IPS-15b (cell line): ENCODE results near the gene WRAP73.

ENCODE experiments used
- H3K27me3 ChIP-seq: one replicate; pipeline ENCODE4 v1.6.1; 2013; ENCODE audit warnings: low read length; ENCODE audit not compliant: control insufficient read depth, insufficient read depth
- H3K36me3 ChIP-seq: one replicate; pipeline ENCODE4 v1.6.1; 2013; ENCODE audit warnings: low read length; ENCODE audit not compliant: control insufficient read depth, insufficient read depth
- H3K4me1 ChIP-seq: one replicate; pipeline ENCODE4 v1.6.1; 2013; ENCODE audit warnings: mild to moderate bottlenecking, low read length; ENCODE audit not compliant: control insufficient read depth, insufficient read depth
- H3K4me3 ChIP-seq: one replicate; pipeline ENCODE4 v1.5.1; 2013; ENCODE audit warnings: low read depth, low read length
- H3K9ac ChIP-seq: one replicate; pipeline ENCODE4 v1.6.1; 2013; ENCODE audit warnings: low read depth, mild to moderate bottlenecking, low read length
- H3K9me3 ChIP-seq: one replicate; pipeline ENCODE4 v1.6.1; 2013; ENCODE audit warnings: mild to moderate bottlenecking, low read length; ENCODE audit not compliant: control insufficient read depth, insufficient read depth

Gene WRAP73

DNA sequence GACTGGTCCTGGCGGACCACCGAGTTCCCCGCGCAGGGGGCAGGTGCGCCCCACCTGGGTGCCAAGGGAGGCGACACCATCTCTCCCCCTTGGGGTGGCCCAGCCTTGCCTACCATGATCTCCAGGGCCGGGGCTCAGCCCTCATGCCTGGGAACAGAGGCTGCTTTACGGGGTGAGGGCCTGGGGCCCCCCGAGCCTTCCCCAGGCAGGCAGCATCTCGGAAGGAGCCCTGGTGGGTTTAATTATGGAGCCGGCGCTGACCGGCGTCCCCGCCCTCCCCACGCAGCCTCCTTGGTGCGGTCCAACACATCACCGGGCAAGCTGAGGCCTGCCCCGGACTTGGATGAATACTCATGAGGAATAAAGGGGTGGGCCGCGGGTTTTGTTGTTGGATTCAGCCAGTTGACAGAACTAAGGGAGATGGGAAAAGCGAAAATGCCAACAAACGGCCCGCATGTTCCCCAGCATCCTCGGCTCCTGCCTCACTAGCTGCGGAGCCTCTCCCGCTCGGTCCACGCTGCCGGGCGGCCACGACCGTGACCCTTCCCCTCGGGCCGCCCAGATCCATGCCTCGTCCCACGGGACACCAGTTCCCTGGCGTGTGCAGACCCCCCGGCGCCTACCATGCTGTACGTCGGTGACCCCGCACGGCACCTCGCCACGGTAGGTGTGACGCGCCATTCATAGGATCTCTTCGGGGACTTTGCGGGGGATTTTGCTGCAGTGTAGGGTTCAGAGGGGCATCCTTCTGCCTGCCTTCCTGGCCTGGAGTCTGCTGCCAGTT, 40.6 kb upstream of the WRAP73 start:
- no peaks in the 10 kb centered on the region for H3K27me3 ChIP-seq
- no peaks in the 10 kb centered on the region for H3K36me3 ChIP-seq
- H3K4me1 ChIP-seq, result no peaks in the 10 kb centered on the region
- peak overlapping the region; percentile 12 for H3K9ac ChIP-seq
- H3K9me3 ChIP-seq, result no peaks in the 10 kb centered on the region
- no peak overlapping the region for H3K4me3 ChIP-seq

DNA sequence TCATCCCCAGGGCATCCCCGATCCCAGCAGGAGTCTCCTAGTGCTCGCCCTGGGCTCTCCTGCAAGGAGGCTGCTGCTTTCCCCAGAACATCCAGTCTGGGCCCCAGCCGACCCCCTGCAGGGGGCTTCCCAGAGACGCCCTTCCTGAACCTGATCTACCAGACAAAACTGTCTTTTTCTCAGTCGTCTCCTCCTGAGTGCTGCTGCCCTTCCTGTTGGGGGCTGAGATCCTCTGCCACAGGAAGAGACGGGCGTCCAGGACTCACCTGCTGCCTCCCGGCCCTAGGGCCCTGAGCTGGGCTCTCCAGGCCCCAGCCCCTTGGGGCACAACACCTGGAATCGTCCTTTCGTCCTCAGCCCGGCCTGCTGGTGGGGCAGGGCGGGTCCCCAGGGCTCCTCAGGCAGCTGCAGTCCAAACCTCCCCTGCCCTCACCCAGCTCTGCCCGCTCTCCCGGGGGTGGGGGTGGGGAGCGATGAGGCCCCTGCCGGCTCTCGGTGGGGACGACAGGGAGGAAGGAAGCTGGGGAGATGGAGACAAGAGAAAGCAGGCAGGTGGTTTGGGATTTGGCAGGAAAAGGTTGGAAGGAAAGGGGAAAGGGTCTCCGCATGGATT, 39.3 kb upstream of the WRAP73 start:
- no peak overlapping the region for H3K9ac ChIP-seq
- no peak overlapping the region for H3K4me3 ChIP-seq
- no peaks in the 10 kb centered on the region for H3K9me3 ChIP-seq
- no peaks in the 10 kb centered on the region for H3K36me3 ChIP-seq
- H3K27me3 ChIP-seq, result peaks cover 4% of the 10 kb centered on the region
- no peaks in the 10 kb centered on the region for H3K4me1 ChIP-seq

DNA sequence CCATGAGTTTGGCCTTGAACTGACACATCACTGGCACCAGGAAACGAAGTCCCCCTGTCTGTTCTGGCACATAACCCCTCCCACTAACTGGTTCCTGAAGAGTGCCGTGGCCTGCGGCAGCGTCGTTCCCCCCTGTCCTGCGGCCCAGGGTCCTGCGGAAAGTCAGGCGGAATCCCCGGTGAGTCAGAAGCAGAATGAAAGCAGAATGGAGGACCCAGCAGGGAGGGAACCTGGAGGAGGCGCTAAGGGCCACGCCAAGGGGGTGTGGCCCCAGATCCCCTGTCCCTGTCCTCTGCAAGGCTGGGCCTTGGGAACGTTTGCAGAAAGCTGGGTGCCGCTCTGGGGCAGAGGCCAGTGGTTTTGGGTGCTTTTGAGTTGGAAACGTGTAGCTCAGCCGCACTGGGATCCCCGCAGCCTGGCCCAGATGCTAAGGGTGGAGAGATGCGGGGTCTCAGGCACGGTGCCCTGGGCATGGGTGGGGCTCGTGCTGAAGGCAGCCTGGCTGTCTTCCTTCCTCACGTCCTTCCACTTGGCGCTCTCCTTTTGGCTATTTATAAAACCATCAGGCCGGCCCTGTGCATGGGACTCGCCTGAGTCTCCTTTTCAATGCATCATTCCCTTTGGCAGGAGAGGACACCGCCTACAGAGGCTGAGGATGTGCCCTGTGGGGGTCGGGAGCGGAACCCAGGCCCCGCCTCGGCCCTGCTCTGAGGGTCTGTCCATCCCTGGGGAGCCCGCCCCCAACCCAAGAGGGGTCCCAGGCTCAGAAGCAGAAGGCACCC, 38.6 kb upstream of the WRAP73 start:
- Histone ChIP-seq H3K9me3 (no peaks in the 10 kb centered on the region), H3K27me3 (peaks cover 4% of the 10 kb centered on the region), H3K4me3 (no peak overlapping the region), H3K4me1 (no peaks in the 10 kb centered on the region), H3K36me3 (no peaks in the 10 kb centered on the region), H3K9ac (no peak overlapping the region)

DNA sequence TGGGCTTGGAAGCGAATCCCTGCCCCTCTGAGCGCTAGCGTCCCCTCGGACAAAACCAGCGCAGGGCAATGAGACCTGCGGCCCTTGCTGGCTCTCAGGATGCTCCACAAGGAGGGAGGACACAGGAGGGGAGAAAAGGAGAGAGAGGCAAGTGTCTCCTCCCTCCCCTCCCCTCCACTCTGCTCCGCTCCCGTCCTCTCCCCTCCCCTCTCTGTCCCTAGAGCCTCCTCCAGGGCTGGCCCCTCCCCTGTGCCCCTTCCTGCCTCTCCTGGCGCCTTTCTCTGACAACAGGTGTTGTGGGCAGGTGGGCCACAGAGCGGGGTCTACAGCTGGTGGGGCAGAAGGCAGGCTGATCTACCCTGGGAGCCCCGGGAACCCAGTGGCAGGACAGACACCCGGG, 37.6 kb upstream of the WRAP73 start:
- Histone ChIP-seq H3K9ac (no peak overlapping the region), H3K4me3 (no peak overlapping the region), H3K9me3 (no peaks in the 10 kb centered on the region)

DNA sequence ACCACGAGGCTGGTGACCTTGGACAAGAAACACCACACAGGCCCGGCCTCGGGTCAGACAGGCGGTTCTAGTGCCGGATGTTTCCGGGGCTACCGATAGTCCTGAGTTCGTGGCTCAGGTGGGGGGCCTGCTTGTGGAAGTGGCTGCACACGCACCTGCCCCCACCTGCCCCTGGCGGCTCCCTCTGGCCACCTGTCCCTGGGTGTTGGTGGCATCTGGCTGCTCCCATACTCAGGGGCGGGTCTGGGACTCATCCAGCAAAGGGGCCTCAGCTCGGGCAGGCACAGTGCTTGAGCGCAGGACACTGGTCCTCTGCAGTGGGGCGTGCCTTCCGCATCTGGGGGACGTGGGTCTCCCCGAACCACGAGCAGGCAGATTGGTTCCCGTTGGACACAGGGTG, 36.0 kb upstream of the WRAP73 start:
- H3K9me3 ChIP-seq, result no peaks in the 10 kb centered on the region
- H3K27me3 ChIP-seq, result peaks cover 7% of the 10 kb centered on the region
- no peak overlapping the region for H3K4me3 ChIP-seq
- no peak overlapping the region for H3K9ac ChIP-seq
- H3K4me1 ChIP-seq, result no peaks in the 10 kb centered on the region
- H3K36me3 ChIP-seq, result no peaks in the 10 kb centered on the region

More for the DNA sequence above, 37.6 kb upstream of the WRAP73 start:
- no peaks in the 10 kb centered on the region for H3K36me3 ChIP-seq
- no peaks in the 10 kb centered on the region for H3K4me1 ChIP-seq
- H3K27me3 ChIP-seq, result peaks cover 7% of the 10 kb centered on the region

GRCh38 chr1:3685222-3685621, 35.3 kb upstream of the WRAP73 start:
- Histone ChIP-seq H3K27me3 (peaks cover 7% of the 10 kb centered on the region), H3K4me1 (no peaks in the 10 kb centered on the region), H3K4me3 (no peak overlapping the region), H3K36me3 (no peaks in the 10 kb centered on the region), H3K9me3 (no peaks in the 10 kb centered on the region), H3K9ac (no peak overlapping the region)

DNA sequence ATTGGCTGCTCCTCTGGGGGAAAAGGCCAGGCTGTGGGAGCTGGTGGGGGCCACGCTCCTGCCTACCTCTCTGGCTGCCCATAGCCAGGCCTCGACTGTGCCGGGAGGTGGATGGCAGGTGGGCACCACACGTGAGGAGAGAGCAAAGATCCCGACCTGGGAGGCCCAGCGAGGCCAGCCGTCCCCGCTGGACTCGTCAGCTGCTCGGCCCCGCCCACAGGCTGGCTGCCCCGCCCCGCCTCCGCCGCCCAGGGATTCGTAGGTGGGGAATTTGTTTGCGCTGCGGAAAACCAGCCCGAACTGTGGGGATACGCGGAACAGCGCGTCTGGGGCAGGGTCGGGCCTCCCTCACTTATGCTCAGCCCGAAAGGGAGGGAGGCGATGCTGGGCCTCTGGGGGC, 34.1 kb upstream of the WRAP73 start:
- Histone ChIP-seq H3K27me3 (peaks cover 7% of the 10 kb centered on the region), H3K9ac (no peak overlapping the region), H3K36me3 (no peaks in the 10 kb centered on the region), H3K9me3 (no peaks in the 10 kb centered on the region), H3K4me1 (no peaks in the 10 kb centered on the region), H3K4me3 (no peak overlapping the region)

GRCh38 chr1:3683197-3683596, 33.3 kb upstream of the WRAP73 start:
- Histone ChIP-seq H3K36me3 (no peaks in the 10 kb centered on the region), H3K9me3 (no peaks in the 10 kb centered on the region), H3K9ac (no peak overlapping the region), H3K27me3 (peaks cover 7% of the 10 kb centered on the region), H3K4me3 (no peak overlapping the region), H3K4me1 (no peaks in the 10 kb centered on the region)

GRCh38 chr1:3681898-3682806, 32.2 kb upstream of the WRAP73 start:
- Histone ChIP-seq H3K9ac (no peak overlapping the region), H3K36me3 (no peaks in the 10 kb centered on the region), H3K4me1 (no peaks in the 10 kb centered on the region), H3K4me3 (no peak overlapping the region), H3K9me3 (no peaks in the 10 kb centered on the region), H3K27me3 (peaks cover 7% of the 10 kb centered on the region)

GRCh38 chr1:3681231-3681897, 31.5 kb upstream of the WRAP73 start:
- Histone ChIP-seq H3K9me3 (no peaks in the 10 kb centered on the region), H3K27me3 (peaks cover 7% of the 10 kb centered on the region), H3K9ac (no peak overlapping the region), H3K4me3 (no peak overlapping the region), H3K36me3 (no peaks in the 10 kb centered on the region), H3K4me1 (no peaks in the 10 kb centered on the region)
